PC-9 (cell line): ENCODE data around the gene DNAI2. TPM values are rescaled to one million over a fixed set of nuclear protein-coding genes. Genes with fewer than 3 reads are reported as not detected.

Experiments
- BruUV-seq: library from RNA; stranded (reverse); fragments of 400-500 nt; replicated peaks from 2 replicates; lab custom pipeline; 2021; lab: Mats Ljungman, UMichigan
- CTCF ChIA-PET: fragments of 300-600 bp; sonication (Branson Sonifier 250); formaldehyde crosslinking; loops from one replicate; lab custom pipeline; 2022; ENCODE audit warnings: antibody characterized with exemption; lab: Charles Lee
- POLR2A ChIA-PET: fragments of 300-600 bp; sonication (Branson Sonifier 250); formaldehyde crosslinking; loops from one replicate; lab custom pipeline; 2022; ENCODE audit warnings: antibody characterized with exemption; ENCODE audit not compliant: unreplicated experiment; lab: Charles Lee
- DNase-seq, 2 experiments: peaks; one replicate each; pipeline versions ENCODE4 v3.0.0 to v3.0.0-alpha.2; 2015 to 2022; ENCODE audit warnings: mixed read lengths in 1 of 2
- H2AFZ ChIP-seq: fragments of 200-600 bp; sonication (generic); 2 replicates; pipeline ENCODE4 v1.8.1; 2017; ENCODE audit warnings: antibody characterized with exemption
- H3F3A ChIP-seq: fragments of 200-600 bp; sonication (generic); 2 replicates; pipeline ENCODE4 v1.8.1; 2017; ENCODE audit warnings: antibody characterized with exemption, mild to moderate bottlenecking, low read depth; ENCODE audit not compliant: insufficient read depth
- H3K27ac ChIP-seq: fragments of 200-600 bp; sonication (generic); 2 replicates; pipeline ENCODE4 v1.6.1; 2016; ENCODE audit warnings: mixed run types
- H3K27me3 ChIP-seq: fragments of 200-600 bp; sonication (generic); 2 replicates; pipeline ENCODE4 v1.6.1; 2016; ENCODE audit warnings: low read depth, mixed run types; ENCODE audit not compliant: insufficient read depth
- H3K36me3 ChIP-seq: fragments of 200-600 bp; sonication (generic); 2 replicates; pipeline ENCODE4 v1.6.1; 2016; ENCODE audit warnings: low read depth, mixed run types
- H3K4me1 ChIP-seq: fragments of 200-600 bp; sonication (generic); replicated peaks from 2 replicates; pipeline ENCODE4 v1.6.1; 2016; ENCODE audit warnings: mixed run types; ENCODE audit not compliant: insufficient read depth
- H3K4me2 ChIP-seq: fragments of 200-600 bp; sonication (generic); 2 replicates; pipeline ENCODE4 v1.6.1; 2017; ENCODE audit warnings: mixed run types
- H3K4me3 ChIP-seq: fragments of 200-600 bp; sonication (generic); 2 replicates; pipeline ENCODE4 v1.6.1; 2016; ENCODE audit warnings: mixed run types
- H3K79me2 ChIP-seq: fragments of 200-600 bp; sonication (generic); 2 replicates; pipeline ENCODE4 v1.6.1; 2017; ENCODE audit warnings: low read depth, mixed run types
- H3K9me2 ChIP-seq: fragments of 200-600 bp; sonication (generic); 2 replicates; pipeline ENCODE4 v1.8.1; 2017; ENCODE audit warnings: mild to moderate bottlenecking; ENCODE audit not compliant: insufficient read depth
- H3K9me3 ChIP-seq: fragments of 200-600 bp; sonication (generic); 2 replicates; pipeline ENCODE4 v1.8.1; 2016; ENCODE audit warnings: low read depth; ENCODE audit not compliant: insufficient read depth
- H4K20me1 ChIP-seq: fragments of 200-600 bp; sonication (generic); 2 replicates; pipeline ENCODE4 v1.8.1; 2017; ENCODE audit not compliant: insufficient read depth
- EZH2 ChIP-seq: fragments of 200-600 bp; sonication (generic); IDR thresholded peaks from 2 replicates; pipeline ENCODE4 v1.8.0; 2017; ENCODE audit warnings: antibody characterized with exemption, low read depth
- intact Hi-C: fragments of 100-400 bp; cut with micrococcal nuclease; formaldehyde crosslinking; loops from one replicate; pipeline ENCODE4 v1.10.0; 2022; ENCODE audit not compliant: unreplicated experiment
- total RNA-seq: library from RNA; stranded (reverse); gene quantifications from 2 replicates; pipeline ENCODE4 v1.2.3, GENCODE V29; 2021
- TF ChIP-seq, protein P1 (sequence below): fragments of 200-600 bp; sonication (generic); conservative IDR thresholded peaks from 2 replicates; pipeline ENCODE4 v1.6.1; 2017; ENCODE audit warnings: mixed run types, antibody characterized with exemption, mild to moderate bottlenecking, moderate library complexity

The DNAI2 gene
- total RNA-seq, 1 experiment from 2014 or later = not detected

DNA sequence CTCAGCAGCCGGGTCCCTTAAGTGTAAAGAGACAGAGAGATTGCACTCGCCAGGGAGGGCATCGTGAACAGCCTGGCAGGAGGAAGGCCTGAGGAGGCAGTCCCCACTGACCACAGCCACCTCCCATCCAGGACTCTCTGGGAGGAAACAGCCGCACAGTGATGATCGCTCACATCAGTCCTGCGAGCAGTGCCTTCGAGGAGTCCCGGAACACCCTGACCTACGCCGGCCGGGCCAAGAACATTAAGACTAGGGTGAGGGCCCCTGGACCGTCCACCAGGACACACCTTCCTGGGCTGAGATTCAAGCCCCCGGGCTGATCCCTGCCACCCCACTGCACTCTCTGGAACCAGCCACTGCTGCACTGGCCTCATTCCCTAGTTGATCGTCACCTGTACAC lies 73.6 kb downstream of the DNAI2 start:
- no peaks in the 10 kb centered on the region for H4K20me1 ChIP-seq
- H3K9me2 ChIP-seq = no peaks in the 10 kb centered on the region
- intact Hi-C loops = no loop called here
- H3K27me3 ChIP-seq = peaks cover 87% of the 10 kb centered on the region
- ChIA-PET CTCF (interaction anchor here (0.6 kb wide), 1 partner anchor 16 kb away, joined by 3 read pairs; no protein-coding TSS in a partner anchor), POLR2A (no interaction called here)
- no peaks in the 10 kb centered on the region for H3K79me2 ChIP-seq
- no TSS peak for BruUV-seq
- DNase-seq = no peak
- no peak overlapping the region for H3K27ac ChIP-seq
- no peak overlapping the region for H3K4me2 ChIP-seq
- H3F3A ChIP-seq = no peaks in the 10 kb centered on the region
- H3K9me3 ChIP-seq = no peaks in the 10 kb centered on the region
- no peak overlapping the region for H2AFZ ChIP-seq
- TF ChIP-seq, protein P1, sequence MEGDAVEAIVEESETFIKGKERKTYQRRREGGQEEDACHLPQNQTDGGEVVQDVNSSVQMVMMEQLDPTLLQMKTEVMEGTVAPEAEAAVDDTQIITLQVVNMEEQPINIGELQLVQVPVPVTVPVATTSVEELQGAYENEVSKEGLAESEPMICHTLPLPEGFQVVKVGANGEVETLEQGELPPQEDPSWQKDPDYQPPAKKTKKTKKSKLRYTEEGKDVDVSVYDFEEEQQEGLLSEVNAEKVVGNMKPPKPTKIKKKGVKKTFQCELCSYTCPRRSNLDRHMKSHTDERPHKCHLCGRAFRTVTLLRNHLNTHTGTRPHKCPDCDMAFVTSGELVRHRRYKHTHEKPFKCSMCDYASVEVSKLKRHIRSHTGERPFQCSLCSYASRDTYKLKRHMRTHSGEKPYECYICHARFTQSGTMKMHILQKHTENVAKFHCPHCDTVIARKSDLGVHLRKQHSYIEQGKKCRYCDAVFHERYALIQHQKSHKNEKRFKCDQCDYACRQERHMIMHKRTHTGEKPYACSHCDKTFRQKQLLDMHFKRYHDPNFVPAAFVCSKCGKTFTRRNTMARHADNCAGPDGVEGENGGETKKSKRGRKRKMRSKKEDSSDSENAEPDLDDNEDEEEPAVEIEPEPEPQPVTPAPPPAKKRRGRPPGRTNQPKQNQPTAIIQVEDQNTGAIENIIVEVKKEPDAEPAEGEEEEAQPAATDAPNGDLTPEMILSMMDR = no peak
- TF ChIP-seq EZH2 = no peak
- H3K36me3 ChIP-seq = no peaks in the 10 kb centered on the region
- H3K4me1 ChIP-seq = no peaks in the 10 kb centered on the region
- H3K4me3 ChIP-seq = no peak overlapping the region

DNA sequence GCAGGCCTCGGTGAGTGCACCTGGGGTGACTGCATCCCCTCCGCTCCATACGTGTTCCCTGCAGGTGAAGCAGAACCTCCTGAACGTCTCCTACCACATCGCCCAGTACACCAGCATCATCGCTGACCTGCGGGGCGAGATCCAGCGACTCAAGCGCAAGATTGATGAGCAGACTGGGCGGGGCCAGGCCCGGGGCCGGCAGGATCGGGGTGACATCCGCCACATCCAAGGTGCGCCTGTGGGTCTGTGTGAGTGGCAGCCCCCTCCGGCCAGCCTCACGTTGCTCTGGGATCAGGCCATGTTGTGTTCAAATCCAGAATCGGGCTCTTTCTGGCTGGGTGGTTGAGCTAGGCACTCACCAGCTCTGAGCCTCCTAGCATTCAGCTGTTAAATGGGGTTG lies 75.1 kb downstream of the DNAI2 start:
- Histone ChIP-seq H3K27ac (no peak overlapping the region), H4K20me1 (no peaks in the 10 kb centered on the region), H3F3A (no peaks in the 10 kb centered on the region), H3K4me1 (no peaks in the 10 kb centered on the region), H3K27me3 (peaks cover 87% of the 10 kb centered on the region), H3K4me2 (no peak overlapping the region), H3K9me3 (no peaks in the 10 kb centered on the region), H3K36me3 (no peaks in the 10 kb centered on the region), H3K79me2 (no peaks in the 10 kb centered on the region), H3K9me2 (no peaks in the 10 kb centered on the region), H2AFZ (no peak overlapping the region), H3K4me3 (no peak overlapping the region)
- no TSS peak for BruUV-seq
- TF ChIP-seq EZH2 = no peak
- TF ChIP-seq, protein P1 = no peak
- ChIA-PET POLR2A (interaction anchor here (0.6 kb wide), 1 partner anchor 140 kb away, joined by 3 read pairs; no protein-coding TSS in a partner anchor), CTCF (no interaction called here)
- intact Hi-C loops = no loop called here
- DNase-seq = no peak

DNA sequence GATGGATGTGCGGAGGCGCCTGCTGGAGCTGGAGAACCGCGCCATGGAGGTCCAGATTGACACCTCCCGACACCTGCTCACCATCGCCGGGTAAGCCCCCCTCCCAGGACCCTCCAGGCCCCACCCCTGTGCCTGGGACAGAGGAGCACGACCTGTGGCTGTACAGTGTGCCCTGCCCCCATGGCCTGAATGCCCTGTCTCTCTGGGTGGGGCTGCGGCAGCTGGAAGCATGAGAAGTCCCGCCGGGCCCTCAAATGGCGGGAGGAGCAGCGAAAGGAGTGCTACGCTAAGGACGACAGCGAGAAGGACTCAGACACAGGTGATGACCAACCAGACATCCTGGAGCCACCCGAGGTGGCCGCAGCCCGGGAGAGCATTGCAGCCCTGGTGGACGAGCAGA lies 76.5 kb downstream of the DNAI2 start:
- DNase-seq = no peak
- H3K9me2 ChIP-seq = no peaks in the 10 kb centered on the region
- no peak overlapping the region for H2AFZ ChIP-seq
- H3F3A ChIP-seq = no peaks in the 10 kb centered on the region
- TF ChIP-seq, protein P1 = no peak
- TF ChIP-seq EZH2 = no peak
- intact Hi-C loops = no loop called here
- ChIA-PET CTCF (no interaction called here), POLR2A (no interaction called here)
- H3K27ac ChIP-seq = no peak overlapping the region
- no peaks in the 10 kb centered on the region for H3K4me1 ChIP-seq
- H3K4me2 ChIP-seq = no peak overlapping the region
- H3K4me3 ChIP-seq = no peak overlapping the region
- H3K9me3 ChIP-seq = no peaks in the 10 kb centered on the region
- peaks cover 87% of the 10 kb centered on the region for H3K27me3 ChIP-seq
- no peaks in the 10 kb centered on the region for H3K79me2 ChIP-seq
- H3K36me3 ChIP-seq = no peaks in the 10 kb centered on the region
- no peaks in the 10 kb centered on the region for H4K20me1 ChIP-seq
- BruUV-seq = no TSS peak
